HG03045 (cell line): Measurements from ENCODE around the gene KIRREL3.

Experiments used
- ATAC-seq: cut with Tn5 transposase; IDR thresholded peaks from one replicate; pipeline ENCODE4 v1.9.1; 2021; ENCODE audit warnings: mild to moderate bottlenecking, moderate library complexity; ENCODE audit not compliant: unreplicated experiment

The KIRREL3 gene

DNA sequence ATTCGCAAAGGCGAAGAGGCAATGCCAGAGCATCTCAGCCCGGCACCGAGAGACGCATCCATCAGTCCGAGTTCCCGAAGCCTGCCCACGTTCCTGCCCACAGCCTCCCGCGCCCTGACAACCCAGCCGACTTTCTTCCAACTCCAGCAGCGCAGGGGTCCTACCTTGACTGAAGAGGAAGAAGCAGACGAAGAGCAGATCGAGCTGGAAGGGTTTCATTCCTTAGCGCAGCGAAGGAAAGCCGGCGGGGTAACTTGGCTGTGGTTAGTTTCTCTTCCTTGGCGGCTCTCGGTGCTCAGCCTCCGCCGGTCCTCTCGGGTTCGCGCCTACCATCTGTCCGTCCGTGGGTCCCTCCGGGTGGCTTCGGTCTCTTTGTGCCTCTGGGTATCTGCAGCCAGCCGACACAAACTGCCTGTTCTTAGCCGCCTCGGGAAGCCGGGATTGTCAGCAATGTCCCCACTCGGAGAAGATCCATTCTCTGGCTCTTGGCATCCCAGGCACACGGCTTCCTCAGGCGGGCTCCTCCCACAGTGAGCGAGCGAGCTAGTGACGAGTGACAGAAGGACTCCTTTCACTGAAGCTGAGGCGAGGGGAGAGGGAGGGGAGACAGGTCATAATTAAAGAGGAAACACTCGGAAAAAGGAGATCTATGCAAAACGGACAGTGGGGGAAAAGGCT, at the start of gene KIRREL3:
TSS of gene KIRREL3 (minus strand) at position 480 of the 678 bp plus-strand sequence.
- ATAC-seq: no peak

DNA sequence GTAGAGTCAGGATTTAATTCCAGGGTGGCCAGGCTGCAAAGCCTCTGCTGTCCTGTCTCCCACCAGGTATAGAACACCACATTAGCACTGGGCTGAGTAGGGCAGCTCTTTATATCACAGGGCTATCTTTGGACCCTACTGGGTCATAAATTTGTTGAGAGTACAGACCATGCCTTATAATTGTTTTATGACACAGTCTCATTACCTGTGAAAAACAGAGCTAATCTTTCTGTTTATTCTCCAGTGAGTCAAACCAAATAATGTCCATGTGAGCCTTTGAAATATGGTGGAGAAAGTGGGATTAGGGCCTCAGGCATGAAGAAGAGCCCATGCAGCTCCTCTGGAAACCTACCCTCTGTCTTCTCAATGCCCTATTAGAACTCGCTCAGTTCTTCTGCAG, 49.6 kb upstream of the KIRREL3 start:
- no peak for ATAC-seq

DNA sequence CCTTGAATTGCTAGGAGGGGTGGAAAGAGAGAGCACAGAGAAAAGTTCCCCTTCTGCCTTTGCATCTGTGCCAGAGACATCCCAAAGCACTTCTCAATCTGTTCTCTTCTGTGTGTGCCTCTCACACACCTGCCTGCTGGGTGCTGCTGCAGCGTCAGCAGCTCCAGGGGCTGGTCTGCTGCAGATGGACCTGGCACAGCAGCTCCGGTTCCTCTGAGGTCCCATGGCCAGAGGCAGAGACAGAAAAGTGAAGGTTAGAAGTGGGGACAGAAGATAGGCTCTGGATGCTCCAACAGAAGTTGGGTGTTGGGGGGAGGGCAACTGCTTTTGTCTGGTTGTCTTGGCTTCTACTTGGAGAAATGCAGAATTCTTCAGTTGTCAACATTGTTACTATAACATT, 48.9 kb upstream of the KIRREL3 start:
- ATAC-seq: no peak

DNA sequence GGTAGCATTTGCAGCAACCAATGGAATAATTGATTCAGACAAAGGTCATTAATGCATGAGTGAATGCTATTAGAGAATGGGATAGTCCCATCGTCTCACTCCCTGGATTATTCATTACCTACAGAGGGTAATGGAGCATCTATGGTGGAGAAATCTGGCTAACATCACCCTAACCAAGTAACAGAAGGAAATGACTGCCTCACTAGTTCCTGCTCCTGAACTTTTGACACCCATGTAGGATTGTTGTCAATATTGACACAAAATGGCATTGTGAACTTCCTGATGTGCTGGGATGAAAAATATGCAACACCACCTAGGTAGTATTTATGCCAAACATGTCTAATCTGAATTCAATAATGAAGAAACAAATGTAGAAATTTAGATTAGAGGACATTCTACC, 44.0 kb upstream of the KIRREL3 start:
- no peak for ATAC-seq

DNA sequence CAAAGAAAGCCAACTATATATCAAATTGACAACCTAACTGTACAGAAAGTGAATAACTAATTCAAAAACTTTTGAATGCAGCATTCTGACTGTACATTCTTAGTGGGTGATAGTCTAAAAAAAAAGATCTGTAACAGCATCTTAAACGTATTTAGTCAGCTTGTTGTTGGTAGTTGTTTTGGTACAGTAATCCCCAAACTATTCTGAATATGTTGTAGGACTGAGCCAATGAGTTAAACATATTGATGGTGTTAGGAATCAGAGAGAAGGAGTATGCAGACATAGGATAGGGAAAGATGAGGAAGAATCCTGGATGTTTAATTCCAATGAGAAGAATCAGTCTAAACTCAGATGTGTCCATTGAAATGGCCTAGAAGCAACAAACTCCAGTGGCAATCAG, 41.9 kb upstream of the KIRREL3 start:
- no peak for ATAC-seq

DNA sequence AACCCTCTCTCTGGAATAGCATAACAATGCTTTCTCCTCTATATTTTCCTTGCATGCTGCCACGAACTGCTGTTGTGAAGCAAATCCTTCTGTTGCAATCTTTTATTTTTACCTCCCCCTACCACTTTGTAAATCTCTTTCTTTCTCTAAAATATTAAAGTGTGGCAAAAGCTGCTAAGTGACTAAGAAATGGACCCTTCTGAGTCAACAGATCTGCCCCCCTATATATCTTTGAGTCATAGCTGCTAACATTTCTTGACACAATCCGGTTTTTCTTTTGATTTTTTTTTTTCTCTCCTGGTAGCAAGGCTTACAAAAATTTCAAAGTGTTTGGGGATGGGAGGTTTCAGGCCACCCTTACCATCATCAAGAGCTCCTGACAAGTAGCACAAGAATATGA, 39.0 kb upstream of the KIRREL3 start:
- ATAC-seq: no peak

DNA sequence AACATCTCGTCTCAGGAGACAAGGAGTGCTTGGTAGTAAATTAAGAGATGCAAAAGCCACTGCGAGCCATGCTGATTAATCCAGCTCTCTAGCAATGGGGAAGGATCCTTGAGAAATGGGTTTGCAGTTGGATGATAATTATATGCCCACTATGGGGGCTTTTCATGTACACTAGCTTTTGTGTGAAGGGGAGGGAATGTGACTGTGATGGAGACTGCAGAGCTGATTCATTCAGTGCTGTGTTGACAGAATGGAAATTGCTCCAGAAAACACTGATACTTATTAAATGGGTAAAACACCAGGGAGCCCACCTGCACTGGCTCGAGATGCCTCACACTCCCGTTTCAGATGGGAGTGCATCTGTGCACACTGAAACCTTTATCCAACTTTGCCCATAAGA, 37.0 kb upstream of the KIRREL3 start:
- ATAC-seq: no peak

DNA sequence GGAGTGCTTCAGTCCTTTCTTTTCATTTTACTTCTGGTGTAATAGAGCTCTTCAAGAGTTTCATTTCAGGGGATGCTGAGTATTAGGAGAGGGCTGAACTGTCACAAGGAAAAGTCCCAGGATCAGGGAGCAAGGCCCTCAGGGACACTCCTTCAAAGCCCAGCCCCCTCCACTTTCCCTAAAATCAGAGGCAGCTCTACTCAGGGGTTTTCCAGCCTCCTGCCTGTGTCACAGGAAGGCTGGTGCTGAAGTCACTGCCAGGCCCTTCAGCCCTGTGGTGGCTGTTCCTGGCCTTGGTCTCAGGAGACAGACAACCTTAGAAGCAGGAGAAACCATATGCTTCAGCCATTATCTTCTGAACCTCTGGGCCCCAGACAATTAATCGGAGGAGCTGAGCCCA, 36.4 kb upstream of the KIRREL3 start:
- ATAC-seq: no peak

DNA sequence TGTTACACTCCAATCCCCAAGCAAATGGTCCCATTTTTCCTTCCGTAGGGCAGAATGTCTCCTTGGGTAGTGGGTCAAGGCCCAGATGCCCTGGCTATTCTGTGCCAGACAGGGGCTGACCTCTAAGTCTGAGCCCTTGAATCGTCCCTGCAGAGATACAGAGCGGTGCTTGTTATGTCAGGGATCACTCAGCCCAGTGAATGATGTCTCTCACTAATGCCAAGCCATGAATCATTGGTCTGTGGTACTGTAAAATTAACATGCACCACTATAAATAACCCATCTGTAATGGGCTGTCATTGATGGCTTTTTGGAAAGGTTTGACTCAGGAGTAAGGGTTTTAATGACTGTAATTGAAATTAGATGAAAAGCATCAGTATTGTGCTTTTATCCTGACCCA, 35.3 kb upstream of the KIRREL3 start:
- ATAC-seq: no peak

DNA sequence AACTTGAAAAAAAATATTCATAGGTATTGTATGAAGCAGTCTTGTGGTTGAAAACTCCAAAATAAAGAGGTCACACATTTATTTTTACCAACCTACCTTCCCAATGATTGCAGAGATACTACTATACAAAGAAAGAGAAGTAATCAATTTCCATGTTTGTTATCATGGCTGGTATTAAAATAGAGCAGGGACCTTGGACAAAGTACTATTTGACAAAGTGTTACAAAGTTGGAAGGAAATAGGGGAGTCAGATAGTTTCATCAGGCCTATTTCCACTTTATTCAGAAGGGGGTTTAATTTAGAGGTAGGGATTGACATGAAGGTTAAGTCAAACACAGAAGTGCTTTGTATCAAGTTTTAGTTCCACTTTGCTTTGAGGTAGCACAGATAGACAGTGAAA, 34.4 kb upstream of the KIRREL3 start:
- ATAC-seq: no peak

DNA sequence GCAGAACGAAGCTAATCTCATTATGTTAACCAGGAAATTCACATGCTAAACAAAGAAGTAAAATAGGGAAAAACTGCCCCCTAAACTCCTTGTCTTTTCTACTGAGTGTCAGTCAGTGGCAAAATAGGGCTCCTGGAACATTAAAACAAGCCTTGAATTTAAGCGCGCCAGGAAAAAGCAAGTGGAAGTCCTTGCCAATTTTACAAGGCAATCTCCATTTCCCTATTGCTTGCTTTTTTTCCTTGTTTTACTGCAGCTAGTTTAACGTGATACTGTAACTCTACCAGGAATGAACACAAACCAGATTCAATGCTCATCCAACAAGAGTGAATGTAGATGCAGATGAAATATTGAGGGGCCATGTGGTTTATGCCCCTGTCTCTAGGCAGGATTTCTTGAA, 28.1 kb upstream of the KIRREL3 start:
- no peak for ATAC-seq

DNA sequence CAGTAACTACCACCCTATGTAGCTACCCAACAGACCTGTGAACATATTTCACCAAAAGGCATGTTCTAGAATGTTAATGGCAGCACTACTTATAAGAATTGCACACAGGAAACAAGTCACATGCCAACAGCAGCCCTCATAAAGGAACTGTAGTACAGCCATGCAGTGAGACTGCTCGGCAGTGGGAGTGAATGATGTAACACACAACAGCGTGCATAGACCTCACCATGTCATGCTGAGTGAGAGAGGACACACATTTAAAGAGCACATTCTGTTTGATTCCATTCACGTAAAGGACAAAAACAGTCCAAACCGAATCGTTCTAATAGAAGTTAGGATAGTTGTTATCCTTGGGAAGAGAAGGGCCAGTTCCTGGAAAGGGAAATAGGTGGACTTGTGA, 27.2 kb upstream of the KIRREL3 start:
- no peak for ATAC-seq

DNA sequence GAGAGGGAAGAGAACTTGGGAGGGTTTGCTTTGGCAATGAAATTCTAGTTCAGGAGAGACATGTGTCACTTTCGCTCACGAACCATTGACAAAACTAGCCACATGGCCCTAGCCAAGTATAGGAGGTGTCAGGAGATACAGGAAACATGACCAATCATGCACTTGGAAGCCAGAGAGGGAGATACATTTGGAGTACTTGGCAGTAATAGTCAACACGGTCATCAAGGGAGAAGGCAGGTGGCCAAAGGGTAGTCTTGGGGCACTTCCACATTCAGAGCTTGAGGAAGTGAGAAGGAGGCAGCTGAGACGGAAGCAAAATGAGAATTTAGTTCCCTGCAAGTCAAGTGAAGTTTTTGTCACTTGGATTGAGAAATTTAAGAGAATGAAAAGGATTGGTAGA, 26.4 kb upstream of the KIRREL3 start:
- no peak for ATAC-seq

DNA sequence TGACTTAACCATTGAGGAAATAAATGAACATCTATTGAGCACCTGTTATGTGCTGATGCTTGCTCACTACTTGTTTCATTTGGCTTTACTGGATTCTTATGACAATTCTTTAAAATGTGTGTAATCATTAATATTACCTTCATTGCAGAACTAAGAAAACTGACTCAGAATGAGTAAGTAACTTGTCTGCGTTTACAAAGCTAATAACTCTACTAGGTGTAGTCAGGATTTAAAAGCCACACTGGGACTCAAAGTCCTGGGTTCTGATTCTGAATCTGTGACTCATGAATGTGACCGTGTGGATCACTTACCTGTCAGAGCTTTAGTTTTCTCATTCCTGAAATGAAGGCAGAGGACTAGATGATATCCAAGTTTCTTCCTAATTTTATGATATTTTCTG, 23.4 kb upstream of the KIRREL3 start:
- no peak for ATAC-seq

DNA sequence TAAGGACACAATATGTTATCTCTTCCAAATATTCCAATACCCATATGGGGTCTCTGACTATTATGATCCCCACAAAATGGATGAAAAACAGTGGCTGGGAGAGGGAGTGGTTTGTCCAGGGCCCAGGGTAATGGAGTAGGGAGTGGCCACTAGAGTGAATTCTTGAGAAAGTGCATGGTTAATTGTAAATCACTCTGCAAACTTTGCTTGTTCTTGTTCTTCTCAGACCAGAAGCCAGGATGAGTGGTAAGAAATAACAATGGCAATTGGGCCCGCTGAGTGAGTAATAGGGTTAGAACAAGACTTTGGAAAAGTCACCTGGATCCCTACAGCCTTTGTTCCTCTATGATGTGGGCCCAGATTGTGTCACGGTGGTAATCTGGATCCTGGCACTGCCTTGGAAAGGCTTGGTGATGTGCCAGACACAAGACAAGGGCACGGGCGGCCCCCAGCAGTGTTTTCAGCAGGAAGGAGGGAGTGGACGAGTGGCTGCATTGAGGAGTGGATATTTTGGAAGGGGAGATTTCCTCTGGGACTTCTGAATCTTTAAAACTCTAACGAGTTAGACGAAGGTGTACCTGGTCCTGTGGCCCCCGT, 18.2 kb upstream of the KIRREL3 start:
- no peak for ATAC-seq

DNA sequence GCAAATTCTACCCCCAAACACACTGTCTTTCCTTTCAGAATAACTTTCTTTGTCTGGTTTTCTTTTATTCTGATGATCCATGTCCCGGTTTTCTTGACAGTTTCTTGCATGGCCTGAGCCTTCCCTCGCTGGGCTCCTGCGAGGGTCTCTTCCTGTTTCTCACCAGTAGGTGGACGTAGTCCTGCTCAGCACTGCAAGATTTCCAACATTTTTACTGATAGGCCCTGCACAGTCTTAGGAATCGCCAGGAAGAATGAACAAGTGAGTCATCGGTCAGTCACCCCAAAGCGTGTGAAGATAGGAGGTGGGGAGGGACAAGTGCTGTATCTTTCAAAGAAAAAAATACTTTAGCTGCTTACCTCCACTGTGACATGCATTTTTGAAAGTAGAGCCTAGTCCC, 16.9 kb upstream of the KIRREL3 start:
- ATAC-seq: no peak

DNA sequence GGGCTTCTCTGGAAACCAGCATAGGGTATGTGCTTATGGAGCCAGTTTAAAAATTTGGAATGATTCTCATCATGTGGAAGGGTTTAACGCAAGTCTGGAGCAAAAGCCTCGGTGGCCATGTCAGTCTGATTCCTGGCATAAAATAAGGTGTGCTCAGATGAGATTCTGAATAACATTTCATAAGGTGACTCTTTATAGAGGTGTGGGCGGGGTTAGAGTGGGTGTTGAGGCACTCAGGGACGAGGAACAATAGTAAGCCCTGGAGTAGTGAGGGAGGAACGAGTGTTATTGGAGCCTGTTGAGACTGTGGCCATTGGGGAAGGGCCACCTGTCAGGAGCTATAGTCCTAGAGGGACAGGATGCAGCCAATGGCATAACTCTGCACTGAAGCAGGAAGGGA, 13.0 kb upstream of the KIRREL3 start:
- ATAC-seq: no peak

DNA sequence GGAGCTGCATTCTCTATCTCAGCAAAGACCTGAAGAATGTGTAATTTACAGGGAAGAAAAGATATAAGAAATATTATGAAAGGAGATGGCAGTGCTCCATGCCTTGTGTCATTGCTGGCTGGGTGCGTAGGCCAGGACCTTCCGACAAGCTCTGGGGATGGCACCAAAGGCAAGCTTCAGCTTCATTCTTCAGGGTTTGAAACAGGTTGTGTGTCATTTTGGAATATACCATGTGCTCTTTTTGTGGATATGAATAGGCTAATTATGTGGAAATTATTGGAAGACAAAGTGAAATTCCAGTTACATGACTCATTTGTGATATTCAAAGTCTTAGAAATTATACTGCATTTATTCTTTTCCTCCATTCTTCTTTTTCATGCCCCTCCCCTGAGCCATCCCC, 5.7 kb upstream of the KIRREL3 start:
- no peak for ATAC-seq

DNA sequence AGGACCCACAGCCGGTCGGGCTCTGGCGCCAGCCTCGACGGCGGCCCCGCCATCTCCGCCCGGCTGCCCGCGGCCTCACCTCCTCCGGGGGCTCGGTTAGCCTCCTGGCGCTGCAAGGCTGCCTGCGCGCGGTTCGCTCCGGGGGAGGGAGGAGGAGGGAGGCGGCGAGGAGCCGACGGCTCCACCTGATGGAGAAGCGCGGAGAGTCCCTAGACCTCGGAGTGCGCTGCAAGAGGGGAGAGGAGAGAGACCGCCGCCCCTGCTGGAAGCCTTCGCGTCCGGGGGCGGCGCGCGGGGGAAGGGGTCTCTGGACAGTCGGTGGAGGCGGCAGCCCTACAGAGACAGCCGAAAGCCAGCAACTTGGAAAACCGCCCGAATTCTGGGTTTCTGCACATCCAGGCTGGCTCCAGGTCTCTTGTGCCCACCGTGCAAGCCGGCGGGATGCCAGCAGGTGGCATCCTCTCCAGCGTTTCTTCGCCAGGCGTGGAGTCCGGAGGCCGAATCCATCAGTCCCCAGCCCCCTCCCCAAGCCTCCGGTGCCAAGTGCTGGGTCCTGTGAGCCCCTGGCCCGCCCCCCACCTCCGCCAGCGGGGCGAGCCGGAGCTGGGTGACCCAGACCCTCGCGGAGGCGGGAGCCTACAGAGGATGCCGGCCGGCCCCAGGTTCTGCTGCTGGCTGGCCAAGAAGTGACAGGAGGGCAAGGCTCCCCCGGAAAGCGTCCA, 2.9 kb upstream of the KIRREL3 start:
- no peak for ATAC-seq

DNA sequence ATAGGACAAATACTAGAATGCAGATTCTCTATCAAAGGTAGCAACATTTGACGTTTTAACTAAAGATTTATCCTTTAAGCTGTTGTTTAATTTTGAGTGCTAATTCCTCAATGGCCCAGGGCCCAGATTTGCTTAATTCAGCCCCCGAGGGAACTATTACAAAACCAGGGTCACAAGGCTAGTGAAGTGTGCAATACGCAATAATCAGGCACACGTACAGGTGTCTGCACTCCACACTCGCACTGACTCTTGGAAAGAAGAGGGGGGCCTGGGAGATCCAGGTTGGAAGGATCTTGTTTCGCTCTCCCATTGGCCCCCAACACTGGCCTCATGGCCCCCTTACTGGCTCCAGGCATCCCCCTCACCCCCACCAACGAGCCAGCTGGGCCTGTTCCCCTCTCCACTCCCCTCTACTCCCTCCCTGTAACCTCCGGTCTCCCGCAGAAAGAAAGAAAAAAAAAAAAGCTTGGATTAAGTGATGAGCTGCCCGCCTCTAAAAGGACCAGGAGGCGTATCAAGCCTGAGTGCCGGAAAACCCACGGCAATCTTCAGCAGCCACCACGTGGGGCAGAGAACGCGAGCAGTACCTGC, 2.2 kb upstream of the KIRREL3 start:
- ATAC-seq: no peak

DNA sequence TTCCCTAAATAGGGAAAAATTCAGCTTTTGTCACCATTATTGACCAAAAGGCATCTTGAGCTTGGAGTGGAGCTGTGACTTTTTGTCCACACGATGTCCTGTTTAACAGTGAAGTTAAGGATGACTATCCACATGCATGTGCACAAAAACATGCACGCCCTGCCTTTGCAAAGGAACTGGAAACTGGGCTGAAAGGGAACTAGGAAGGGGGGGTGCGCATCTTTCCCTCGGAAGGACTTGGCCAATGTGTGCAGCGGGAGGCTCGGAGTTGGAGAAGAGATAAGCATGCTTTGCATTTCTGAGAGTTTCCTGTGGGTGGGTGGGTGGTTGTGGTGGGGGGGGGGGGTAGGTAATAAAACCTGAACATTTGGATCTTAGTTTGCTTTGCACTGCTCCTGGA, 411 bp upstream of the KIRREL3 start:
- no peak for ATAC-seq

DNA sequence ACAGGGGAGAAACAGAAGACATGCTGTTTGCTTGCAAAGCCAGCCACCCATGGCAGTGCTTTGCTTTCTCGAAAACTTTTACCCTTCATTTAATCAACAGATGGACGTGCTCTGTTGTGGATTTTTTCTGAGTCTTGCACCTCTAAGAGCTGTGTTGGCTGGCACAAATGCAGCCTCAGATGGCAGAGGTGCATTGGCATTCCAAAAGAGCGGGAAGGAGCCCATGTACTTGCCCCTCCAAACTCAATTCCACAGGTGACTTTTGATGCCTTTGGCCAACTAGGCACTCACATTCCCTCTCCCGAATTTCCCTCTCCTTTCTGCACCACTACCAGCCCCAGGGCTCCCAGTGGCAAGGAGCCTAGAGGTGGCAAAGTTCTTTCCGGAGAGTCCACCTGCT, 1.2 kb downstream of the KIRREL3 start:
- ATAC-seq: no peak
